Central memory CD4-positive, alpha-beta T cell (primary cell): Measurements from ENCODE around the gene PIK3IP1.
A peak's percentile ranks its signal among the peaks of the same experiment; 100 is the strongest.

Experiments used
- DNase-seq: peaks from one replicate; pipeline ENCODE4 v3.0.0; 2022

Gene PIK3IP1

DNA sequence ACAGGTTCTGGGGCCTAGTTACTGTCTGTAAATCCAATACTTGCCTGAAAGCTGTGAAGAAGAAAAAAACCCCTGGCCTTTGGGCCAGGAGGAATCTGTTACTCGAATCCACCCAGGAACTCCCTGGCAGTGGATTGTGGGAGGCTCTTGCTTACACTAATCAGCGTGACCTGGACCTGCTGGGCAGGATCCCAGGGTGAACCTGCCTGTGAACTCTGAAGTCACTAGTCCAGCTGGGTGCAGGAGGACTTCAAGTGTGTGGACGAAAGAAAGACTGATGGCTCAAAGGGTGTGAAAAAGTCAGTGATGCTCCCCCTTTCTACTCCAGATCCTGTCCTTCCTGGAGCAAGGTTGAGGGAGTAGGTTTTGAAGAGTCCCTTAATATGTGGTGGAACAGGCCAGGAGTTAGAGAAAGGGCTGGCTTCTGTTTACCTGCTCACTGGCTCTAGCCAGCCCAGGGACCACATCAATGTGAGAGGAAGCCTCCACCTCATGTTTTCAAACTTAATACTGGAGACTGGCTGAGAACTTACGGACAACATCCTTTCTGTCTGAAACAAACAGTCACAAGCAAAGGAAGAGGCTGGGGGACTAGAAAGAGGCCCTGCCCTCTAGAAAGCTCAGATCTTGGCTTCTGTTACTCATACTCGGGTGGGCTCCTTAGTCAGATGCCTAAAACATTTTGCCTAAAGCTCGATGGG is 13.5 kb downstream of the PIK3IP1 start:
- DNase-seq, result peak; percentile 73

DNA sequence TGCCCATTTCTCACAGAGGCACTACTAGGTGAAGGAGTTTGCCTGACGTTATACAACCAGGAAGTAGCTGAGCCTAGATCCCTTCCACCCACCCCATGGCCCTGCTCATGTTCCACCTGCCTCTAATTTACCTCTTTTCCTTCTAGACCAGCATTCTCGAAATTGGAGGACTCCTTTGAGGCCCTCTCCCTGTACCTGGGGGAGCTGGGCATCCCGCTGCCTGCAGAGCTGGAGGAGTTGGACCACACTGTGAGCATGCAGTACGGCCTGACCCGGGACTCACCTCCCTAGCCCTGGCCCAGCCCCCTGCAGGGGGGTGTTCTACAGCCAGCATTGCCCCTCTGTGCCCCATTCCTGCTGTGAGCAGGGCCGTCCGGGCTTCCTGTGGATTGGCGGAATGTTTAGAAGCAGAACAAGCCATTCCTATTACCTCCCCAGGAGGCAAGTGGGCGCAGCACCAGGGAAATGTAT is 14.1 kb downstream of the PIK3IP1 start:
- DNase-seq, result no peak

DNA sequence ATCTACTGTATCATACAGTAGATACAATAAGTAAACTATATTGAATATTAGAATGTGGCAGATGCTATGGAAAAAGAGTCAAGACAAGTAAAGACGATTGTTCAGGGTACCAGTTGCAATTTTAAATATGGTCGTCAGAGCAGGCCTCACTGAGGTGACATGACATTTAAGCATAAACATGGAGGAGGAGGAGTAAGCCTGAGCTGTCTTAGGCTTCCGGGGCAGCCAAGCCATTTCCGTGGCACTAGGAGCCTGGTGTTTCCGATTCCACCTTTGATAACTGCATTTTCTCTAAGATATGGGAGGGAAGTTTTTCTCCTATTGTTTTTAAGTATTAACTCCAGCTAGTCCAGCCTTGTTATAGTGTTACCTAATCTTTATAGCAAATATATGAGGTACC is 14.5 kb downstream of the PIK3IP1 start:
- DNase-seq, result no peak

DNA sequence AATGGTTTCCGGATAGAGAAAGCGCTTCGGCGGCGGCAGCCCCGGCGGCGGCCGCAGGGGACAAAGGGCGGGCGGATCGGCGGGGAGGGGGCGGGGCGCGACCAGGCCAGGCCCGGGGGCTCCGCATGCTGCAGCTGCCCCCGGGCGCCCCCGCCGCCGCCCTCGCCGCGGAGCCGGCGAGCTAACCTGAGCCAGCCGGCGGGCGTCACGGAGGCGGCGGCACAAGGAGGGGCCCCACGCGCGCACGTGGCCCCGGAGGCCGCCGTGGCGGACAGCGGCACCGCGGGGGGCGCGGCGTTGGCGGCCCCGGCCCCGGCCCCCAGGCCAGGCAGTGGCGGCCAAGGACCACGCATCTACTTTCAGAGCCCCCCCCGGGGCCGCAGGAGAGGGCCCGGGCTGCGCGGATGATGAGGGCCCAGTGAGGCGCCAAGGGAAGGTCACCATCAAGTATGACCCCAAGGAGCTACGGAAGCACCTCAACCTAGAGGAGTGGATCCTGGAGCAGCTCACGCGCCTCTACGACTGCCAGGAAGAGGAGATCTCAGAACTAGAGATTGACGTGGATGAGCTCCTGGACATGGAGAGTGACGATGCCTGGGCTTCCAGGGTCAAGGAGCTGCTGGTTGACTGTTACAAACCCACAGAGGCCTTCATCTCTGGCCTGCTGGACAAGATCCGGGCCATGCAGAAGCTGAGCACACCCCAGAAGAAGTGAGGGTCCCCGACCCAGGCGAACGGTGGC is 15.7 kb downstream of the PIK3IP1 start:
- DNase-seq, result no peak

DNA sequence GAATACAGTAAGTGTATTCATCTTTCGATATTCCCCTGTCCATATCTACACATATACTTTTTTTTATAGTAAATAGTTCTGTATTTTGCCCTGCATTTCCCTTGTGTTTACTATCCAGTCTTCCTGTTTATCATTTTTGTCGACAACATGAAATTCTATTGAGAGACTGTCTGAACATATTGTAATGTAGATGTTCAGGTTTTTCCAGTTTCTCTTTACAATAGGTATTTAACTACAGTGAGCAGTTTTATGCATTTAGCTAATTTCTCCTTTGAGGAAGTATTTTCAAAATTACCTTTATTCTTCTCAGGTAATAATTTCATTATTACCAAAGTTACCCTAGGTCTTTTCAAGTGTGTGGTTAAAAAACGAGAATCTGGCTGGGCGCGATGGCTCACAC is 16.7 kb downstream of the PIK3IP1 start:
- no peak for DNase-seq

DNA sequence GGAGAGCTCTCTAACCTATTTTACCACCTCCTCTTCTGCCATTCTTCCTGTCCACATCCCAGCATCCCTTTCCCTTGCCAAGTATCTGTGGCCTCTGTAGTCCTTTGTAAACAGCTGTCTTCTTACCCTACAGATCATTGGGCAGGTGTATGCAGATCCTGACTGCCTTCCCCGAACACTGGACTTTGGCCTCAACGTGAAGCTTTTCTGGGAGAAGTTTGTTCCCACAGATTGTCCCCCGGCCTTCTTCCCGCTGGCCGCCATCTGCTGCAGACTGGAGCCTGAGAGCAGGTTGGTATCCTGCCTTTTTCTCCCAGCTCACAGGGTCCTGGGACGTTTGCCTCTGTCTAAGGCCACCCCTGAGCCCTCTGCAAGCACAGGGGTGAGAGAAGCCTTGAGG is 17.3 kb downstream of the PIK3IP1 start:
- no peak for DNase-seq

DNA sequence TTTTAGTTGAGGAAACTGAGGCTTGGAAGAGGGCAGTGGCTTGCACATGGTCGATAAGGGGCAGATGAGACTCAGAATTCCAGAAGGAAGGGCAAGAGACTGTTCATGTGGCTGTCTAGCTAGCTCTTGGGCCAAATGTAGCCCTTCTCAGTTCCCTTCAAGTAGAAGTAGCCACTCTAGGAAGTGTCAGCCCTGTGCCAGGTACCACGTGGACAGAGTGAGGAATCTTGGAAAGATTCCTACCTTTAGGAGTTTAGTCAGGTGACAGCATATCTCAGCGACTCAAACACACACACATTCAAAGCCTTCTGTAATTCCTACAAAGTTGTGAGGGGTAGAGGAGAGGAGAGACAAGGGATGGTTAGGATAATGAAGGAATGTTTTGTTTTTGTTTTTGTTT is 18.3 kb downstream of the PIK3IP1 start:
- no peak for DNase-seq

DNA sequence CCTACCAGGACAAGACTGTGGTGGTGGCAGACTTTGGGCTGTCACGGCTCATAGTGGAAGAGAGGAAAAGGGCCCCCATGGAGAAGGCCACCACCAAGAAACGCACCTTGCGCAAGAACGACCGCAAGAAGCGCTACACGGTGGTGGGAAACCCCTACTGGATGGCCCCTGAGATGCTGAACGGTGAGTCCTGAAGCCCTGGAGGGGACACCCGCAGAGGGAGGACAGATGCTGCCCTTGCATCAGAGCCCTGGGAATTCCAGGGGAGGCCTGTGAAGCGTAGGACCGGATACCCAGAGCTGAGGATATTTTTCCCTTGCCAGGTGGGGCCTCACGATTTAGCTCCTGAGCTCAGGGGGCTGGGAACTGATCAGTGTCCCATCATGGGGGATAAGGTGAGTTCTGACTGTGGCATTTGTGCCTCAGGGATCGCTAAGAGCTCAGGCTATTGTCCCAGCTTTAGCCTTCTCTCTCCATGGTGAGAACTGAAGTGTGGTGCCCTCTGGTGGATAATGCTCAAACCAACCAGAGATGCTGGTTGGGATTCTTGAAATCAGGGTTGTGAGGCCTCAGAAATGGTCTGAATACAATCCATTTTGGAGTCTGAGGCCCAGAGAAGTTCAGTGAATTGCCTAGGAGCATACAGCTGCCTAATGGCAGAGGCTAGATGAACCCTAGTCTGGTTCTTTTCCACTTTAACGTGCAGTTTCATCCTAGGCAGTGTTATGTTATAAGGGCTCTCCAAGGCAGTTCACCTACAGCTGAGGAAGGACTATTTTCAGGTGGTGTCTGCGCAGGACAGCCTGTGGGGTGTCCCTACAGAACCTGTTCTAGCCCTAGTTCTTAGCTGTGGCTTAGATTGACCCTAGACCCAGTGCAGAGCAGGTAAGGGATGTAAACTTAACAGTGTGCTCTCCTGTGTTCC is 19.5 kb downstream of the PIK3IP1 start:
- DNase-seq, result peak; percentile 36

DNA sequence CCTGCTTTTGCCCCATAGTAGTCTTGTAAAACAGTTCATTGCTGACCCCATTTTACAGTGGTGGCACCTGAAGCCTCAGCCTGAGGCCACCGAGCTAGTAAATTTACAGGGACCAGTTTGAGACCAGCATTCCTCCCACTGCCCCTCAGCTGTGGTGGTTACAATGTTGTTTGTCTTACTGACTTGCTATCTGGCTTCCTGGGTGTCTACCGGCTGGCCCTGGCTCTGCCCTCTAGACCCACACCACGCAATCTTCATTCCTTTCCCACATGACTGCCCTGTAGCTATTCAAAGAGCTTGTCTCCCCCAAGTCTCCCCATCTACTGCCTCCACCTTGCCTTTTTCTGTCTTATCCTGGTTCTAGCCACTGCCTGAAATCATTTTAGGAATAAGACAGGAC is 20.8 kb downstream of the PIK3IP1 start:
- DNase-seq, result no peak

DNA sequence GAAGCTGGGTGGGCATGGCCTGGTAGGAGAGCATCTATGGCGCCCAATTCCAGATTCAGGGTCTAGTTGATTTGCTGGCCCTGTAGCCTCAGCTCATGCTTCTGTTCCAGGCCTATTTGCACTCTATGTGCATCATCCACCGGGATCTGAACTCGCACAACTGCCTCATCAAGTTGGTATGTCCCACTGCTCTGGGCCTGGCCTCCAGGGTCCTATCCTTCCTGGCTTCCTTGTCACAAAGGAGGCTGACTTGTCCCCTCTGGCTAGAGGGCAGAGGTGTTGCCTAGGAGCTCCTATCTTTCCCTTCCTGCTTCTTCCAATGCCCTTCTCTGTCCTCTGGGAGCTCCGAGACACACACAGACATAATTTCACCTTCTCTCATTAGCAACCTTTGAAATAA is 21.3 kb downstream of the PIK3IP1 start:
- no peak for DNase-seq

DNA sequence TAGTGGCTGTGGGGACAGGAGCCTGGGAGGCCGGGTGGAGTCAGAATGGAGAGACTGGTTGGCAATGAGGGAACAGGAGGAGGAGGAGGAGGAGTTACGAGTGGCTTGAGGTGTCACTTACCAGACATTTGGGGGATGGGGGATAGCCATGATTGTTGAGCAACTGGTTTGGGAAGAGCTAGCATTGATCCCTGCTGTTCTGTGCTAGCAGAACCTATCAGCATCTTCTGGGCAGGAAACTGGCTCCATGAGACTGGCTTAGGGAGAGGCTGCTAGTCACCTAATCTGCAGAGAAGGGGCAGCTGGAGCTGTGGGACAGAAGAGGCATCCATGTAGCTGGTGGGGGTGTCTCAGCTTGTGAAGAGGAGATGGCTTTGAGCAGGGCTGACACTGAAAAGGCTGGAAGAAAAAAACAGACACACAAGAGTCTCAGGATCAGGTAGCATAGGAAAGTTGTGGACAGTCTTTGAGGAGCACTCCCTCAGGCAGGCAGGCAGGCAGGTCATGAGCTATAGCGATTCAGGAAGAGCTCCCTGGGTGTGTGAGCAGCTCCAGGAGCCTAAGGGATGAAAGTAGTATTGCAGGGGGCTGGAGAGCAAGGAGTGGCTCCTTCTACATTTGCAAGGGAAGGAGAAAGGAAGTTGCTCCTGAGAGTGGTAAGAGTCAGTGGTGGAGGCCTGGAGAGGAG is 22.3 kb downstream of the PIK3IP1 start:
- DNase-seq, result no peak

DNA sequence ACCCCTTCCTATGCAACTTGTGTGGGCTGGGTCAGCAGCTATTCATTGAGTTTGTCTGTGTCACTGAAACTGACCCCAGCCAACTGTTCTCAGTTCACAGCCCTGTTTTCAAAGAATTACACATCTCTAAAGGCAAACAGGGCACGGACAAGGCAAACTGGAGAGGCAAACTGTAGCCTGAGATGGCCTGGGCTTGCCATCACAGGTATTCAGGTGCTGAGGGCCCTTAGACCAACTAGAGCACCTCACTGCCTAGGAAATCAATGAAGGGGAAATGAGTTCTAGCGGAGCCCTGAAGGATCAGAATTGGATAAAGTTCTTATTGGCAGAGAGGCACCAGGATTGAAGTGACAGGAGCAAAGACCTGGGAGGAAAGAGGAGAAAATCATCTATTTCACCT is 24.0 kb downstream of the PIK3IP1 start:
- DNase-seq, result no peak

DNA sequence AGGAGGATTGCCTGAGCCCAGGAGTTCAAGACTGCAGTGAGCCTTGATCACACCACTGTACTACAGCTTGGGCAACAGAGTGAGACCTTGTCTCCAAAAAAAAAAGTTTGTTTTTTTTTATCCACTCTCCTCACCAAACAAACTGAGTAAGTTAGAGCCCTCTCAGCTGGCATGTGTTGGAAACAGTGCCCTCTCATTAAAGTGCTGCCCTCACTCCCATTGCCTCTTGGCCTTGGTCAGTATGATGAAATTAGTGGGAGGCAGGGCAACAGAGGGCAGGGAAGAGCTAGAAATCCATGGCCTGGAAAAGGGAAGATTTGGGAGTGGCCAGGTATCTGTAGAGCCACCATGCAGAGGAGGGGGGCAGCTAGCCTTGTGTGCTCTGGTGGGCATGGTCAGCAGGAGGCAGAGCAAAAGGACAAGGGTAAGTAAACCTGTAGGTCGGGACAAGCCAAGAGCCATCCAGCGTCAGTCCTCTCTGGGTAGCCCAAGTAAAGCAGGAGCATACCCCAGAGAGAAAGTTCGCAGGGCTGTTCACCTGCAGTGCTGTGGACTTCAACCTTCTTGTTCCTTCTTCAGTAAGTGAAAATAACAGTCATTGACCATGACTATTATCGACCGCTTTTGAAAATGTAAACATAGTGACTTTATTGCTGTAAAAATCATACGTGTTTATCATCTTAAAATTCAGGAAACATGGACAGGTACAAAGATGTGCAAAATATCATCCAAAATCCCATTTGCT is 28.2 kb downstream of the PIK3IP1 start:
- no peak for DNase-seq

DNA sequence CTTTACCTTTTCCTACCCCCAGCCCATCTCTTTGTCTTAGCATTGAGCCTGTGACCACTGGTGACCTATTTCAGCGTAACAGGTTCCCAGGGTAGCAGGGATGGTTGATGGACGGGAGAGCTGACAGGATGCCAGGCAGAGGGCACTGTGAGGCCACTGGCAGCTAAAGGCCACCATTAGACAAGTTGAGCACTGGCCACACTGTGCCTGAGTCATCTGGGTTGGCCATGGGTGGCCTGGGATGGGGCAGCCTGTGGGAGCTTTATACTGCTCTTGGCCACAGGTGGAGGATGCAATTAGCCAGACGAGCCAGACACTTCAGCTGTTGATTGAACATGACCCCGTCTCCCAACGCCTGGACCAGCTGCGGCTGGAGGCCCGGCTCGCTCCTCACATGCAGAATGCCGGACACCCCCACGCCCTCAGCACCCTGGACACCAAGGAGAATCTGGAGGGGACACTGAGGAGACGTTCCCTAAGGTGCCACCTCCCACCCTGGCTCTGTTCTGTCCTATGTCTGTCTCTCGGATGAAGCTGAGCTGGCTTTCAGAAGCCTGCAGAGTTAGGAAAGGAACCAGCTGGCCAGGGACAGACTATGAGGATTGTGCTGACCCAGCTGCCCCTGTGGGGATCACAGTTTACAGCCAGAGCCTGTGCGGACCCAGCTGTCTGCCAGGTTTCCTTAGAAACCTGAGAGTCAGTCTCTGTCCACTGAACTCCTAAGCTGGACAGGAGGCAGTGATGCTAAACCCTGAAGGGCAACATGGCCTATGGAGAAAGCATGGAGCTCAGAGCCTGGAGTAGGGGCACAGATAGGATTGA is 29.8 kb downstream of the PIK3IP1 start:
- no peak for DNase-seq

DNA sequence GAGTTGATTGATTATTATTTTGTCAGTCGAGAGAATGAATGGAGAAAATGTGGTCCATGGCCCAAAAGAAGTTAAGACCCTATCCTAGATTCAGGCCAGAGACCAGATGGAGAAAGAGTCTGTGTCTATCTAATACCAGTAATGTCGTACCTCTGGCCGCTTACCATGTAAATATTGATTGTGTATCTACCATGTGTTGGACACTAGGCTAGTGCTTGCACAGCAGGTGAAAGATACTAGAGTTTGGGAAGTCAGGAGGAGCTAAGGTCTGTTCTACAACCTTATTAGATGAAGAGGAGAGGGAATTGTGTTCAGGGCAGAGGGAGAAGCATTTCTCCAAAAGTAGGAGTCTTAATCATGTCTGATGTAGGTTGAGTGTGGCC is 31.8 kb downstream of the PIK3IP1 start:
- DNase-seq, result no peak

DNA sequence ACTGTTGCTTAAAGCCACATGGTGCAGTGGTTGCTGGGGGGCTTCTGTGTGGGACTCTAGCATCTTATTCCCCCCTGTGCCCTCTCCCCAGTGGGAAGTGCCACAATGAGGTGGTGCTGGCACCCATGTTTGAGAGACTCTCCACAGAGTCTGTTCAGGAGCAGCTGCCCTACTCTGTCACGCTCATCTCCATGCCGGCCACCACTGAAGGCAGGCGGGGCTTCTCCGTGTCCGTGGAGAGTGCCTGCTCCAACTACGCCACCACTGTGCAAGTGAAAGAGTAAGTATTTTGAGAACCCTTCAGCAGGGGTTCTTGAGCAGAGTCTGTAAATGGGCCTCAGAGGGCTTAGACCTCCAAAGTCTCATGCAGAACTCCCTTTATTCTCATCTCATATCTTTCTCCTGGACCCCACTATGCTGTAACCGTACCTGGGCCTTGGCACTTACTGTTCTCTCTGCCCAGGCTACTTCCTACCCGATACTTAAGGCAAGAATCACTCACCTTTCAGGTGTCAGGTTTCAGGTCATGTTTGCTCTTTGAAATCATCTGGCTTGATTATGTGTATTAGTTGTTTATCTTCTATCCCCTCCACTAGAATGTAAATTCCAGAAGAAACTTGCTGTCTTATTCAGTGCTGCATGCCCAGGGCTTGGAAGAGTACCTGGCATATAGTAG is 32.4 kb downstream of the PIK3IP1 start:
- no peak for DNase-seq

DNA sequence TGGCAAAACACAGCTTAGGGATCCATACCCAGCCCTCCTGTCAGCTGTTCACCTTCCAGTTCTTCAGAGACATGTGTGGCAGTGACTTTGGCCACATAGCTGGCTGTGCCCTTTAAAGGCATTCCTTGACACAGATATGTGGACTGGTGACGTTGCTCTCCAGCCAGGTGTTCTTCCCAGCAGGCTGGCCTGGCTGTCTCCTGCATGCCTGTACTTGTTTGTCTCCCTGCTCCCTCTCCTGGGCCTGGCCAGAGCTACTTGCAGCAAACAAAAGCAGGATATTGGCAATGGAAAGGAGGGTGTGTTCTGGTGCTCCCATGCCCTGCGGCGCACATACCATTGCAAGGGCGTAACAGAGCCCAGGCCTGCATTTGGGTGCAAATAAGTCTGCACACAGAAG is 38.3 kb downstream of the PIK3IP1 start:
- no peak for DNase-seq

DNA sequence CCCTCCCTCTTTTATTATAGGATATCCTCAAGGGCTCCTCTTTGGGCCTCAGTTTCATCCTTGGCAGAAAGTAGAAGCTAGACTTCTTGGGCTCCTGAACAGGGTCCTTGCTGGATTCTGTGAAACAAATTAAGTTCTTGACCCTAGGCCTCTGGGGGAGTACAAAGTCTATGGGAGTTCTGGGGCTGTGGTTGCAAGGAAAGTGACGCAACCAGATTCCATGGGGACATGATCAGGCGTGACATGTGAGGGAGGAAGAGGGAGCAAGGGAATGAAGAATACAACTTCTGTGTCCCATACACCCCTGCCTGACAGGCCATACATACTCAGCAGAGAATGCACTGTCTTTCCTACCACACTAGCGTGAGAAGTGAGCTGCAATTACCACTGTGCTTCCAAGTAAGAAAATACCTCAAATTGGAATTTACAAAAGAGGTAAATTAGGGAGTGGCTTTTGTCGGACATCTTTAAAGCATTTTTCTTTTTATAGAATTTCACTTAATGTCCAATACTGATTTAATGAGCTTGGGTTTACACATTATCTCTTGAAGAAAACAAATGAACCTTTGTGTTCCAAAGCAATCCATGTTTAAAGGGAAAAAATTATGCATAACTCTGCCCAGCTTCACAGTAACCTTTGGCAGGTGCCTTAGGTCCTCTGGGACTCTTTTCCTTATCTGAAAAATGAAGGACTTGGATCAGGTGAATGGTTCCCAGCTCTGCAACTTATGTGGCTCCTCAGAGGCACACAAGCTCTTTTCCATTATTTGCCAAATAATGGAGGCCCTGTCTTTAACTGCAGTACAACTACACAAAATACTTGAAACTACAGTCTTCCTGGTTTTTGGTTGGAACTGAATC is 41.3 kb downstream of the PIK3IP1 start:
- DNase-seq, result no peak
